HAP-1 (cell line): ENCODE measurements around the gene SERPINA7.

Experiments used
- DNase-seq, 2 experiments: peaks; one replicate each; pipeline ENCODE4 v3.0.0-alpha.2; 2016 to 2020; ENCODE audit warnings: low spot score in 2 of 2
- H3K27me3 ChIP-seq: fragments of 250-450 bp; sonication (Bioruptor Pico); 2 replicates; pipeline ENCODE4 v1.5.1; 2020; ENCODE audit warnings: low read depth, mild to moderate bottlenecking, moderate library complexity
- H3K36me3 ChIP-seq: fragments of 250-450 bp; sonication (Bioruptor Pico); replicated peaks from 2 replicates; pipeline ENCODE4 v1.5.1; 2020; ENCODE audit warnings: mild to moderate bottlenecking
- H3K4me1 ChIP-seq: fragments of 250-450 bp; sonication (Bioruptor Pico); 2 replicates; pipeline ENCODE4 v1.5.1; 2020; ENCODE audit warnings: mild to moderate bottlenecking
- H3K4me3 ChIP-seq: fragments of 250-450 bp; sonication (Bioruptor Pico); 2 replicates; pipeline ENCODE4 v1.5.1; 2020; ENCODE audit warnings: mild to moderate bottlenecking, moderate library complexity
- H3K9me3 ChIP-seq: fragments of 250-450 bp; sonication (Bioruptor Pico); 2 replicates; pipeline ENCODE4 v1.5.1; 2020; ENCODE audit warnings: mild to moderate bottlenecking, moderate library complexity
- in situ Hi-C: fragments of 300-500 bp; cut with MboI; formaldehyde crosslinking; loops from 3 replicates; pipeline ENCODE4 v1.14.3; 2020; ENCODE audit warnings: low sequenced_read_pairs, inconsistent platforms, mixed read lengths

The SERPINA7 gene

GRCh38 chrX:106038625-106039024 is at the start of gene SERPINA7:
Gene SERPINA7, minus strand, starts transcription at chrX:106038727. Its CDS starts 1,669 bp downstream, at chrX:106037058.
- DNase-seq = no peak
- in situ Hi-C loops = no loop called here
- no peak within 1 kb of the TSS for H3K4me3 ChIP-seq
- no peaks in the 10 kb centered on the region for H3K36me3 ChIP-seq
- no peaks in the 10 kb centered on the region for H3K9me3 ChIP-seq
- H3K27me3 ChIP-seq = no peaks in the 10 kb centered on the region
- H3K4me1 ChIP-seq = no peaks in the 10 kb centered on the region

DNA sequence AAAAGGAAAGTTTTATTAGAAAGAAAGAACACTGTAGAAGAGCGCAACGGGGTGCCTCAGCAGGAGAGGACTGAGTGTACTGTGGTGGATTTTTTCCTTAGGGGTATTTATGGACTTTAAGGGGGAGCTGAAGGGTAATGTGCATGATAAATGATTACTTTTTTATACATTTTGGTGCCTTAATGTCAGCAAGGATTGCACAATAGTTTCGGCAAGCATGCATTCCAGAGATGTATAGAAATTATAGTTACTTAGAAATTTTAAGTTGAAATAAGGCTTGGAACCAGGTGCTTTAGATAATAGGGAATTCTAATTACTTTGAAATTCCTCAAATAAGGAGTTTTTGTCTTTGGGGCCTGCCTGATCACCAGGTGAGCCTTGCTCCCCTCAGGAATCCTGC is 30.5 kb upstream of the SERPINA7 start:
- Histone ChIP-seq H3K4me1 (no peaks in the 10 kb centered on the region), H3K9me3 (no peaks in the 10 kb centered on the region), H3K4me3 (no peak overlapping the region), H3K36me3 (no peaks in the 10 kb centered on the region), H3K27me3 (no peaks in the 10 kb centered on the region)
- in situ Hi-C loops = no loop called here
- DNase-seq = no peak

DNA sequence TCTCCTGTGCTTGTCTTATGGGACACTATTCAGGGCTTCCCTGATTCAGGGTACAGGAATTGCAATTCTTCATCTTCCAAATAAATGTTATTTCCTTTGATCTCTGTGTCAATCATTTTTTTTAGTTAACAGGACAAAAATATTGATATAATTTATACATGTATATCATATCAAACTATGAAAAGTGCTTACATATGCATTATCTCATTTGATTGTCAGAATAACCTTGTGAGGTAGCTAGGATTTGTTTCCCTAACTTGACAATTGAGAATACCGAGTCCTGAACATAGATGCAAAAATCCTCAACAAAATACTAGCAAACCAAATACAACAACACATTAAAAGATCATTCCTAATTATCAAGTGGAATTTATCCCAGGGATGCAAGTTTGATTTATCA is 11.5 kb upstream of the SERPINA7 start:
- H3K9me3 ChIP-seq = no peaks in the 10 kb centered on the region; the same call in 1 of the 2 replicates
- no peaks in the 10 kb centered on the region; the same call in 1 of the 2 replicates for H3K36me3 ChIP-seq
- no peaks in the 10 kb centered on the region for H3K4me1 ChIP-seq
- DNase-seq = no peak
- no peak overlapping the region for H3K4me3 ChIP-seq
- in situ Hi-C loops = no loop called here
- H3K27me3 ChIP-seq = no peaks in the 10 kb centered on the region

DNA sequence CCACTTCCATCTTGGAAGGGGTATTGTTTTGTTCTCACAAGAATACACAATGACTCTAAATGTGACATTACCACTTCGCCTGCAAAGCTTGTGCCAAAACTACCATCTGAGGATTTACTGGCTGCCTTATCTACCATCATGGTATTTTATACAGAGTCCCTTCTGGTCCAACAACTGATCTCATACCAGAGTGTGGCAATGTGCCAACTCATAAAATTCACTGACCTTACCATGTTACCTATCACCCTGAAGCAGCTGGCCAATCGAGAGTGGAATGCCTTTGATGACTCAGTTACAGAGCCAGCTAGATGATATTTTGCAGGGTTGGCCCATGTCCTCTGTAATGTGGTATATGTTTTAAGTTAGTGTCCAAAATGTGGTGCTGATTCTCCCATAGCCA is 3.8 kb upstream of the SERPINA7 start:
- Histone ChIP-seq H3K9me3 (no peaks in the 10 kb centered on the region), H3K4me3 (no peak overlapping the region), H3K27me3 (no peaks in the 10 kb centered on the region), H3K36me3 (no peaks in the 10 kb centered on the region), H3K4me1 (no peaks in the 10 kb centered on the region)
- DNase-seq = no peak
- in situ Hi-C loops = no loop called here

- no peaks in the 10 kb centered on the region for H3K27me3 ChIP-seq
Measured at GRCh38 chrX:106040861-106041260, 2.3 kb upstream of the SERPINA7 start.

DNA sequence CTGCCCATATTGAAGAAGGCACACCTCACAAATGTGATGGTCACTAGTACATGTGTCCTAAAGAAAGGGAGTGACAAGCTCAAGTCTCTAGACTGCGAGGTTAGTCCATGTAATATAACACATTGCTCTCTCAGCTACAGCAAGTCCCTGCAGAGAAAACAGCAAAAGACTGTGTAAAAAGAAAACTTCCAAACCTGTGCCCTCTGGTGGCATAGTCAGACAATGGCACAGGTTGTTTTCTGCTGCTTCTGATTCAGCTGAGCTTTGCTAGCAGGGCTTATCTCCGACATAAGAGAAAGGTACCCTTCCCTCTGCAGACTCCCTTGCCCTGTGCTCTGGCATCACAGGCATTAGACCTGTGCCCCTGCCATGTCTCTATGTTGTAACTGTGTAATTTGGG is 1.4 kb upstream of the SERPINA7 start:
- H3K27me3 ChIP-seq = no peaks in the 10 kb centered on the region
- no peak for DNase-seq
- in situ Hi-C loops = no loop called here
- H3K4me1 ChIP-seq = no peaks in the 10 kb centered on the region
- H3K4me3 ChIP-seq = no peak overlapping the region
- H3K36me3 ChIP-seq = no peaks in the 10 kb centered on the region
- H3K9me3 ChIP-seq = no peaks in the 10 kb centered on the region

More at GRCh38 chrX:106040861-106041260, 2.3 kb upstream of the SERPINA7 start:
- no peak for DNase-seq
- Histone ChIP-seq H3K4me3 (no peak overlapping the region), H3K9me3 (no peaks in the 10 kb centered on the region), H3K36me3 (no peaks in the 10 kb centered on the region), H3K4me1 (no peaks in the 10 kb centered on the region)
- in situ Hi-C loops = no loop called here

DNA sequence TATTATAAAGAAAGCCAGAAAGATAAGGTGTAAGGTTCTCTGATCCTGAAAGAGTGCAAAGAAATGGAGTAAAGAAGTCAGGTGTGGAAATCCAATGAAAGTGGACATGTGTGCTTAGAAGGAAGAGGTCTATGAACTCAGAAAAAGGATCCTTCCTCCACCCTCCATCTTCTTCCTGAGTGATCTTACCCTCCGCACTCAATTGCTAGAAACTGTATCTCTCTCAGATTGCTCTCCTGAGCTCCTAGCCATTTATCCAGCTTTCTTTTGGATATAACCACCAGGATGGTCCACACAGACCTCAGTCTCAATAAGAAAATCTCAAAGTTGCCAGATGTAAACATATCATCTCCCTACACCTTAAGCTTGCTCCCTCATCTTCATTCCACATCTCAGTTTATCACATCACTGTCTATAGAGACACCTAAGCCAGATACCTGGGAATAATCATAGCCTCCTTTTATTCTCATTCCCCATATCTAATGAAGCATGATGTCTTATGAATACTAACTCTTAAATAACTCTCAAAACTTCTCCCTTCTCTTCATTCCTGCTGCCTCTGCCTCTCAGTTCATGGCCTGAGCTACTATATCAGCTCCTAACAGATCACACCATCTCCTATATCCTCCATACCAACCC is 573 bp downstream of the SERPINA7 start:
- no peaks in the 10 kb centered on the region for H3K4me1 ChIP-seq
- no peaks in the 10 kb centered on the region for H3K27me3 ChIP-seq
- H3K9me3 ChIP-seq = no peaks in the 10 kb centered on the region
- no peaks in the 10 kb centered on the region for H3K36me3 ChIP-seq
- DNase-seq = no peak
- H3K4me3 ChIP-seq = no peak overlapping the region
- in situ Hi-C loops = no loop called here

DNA sequence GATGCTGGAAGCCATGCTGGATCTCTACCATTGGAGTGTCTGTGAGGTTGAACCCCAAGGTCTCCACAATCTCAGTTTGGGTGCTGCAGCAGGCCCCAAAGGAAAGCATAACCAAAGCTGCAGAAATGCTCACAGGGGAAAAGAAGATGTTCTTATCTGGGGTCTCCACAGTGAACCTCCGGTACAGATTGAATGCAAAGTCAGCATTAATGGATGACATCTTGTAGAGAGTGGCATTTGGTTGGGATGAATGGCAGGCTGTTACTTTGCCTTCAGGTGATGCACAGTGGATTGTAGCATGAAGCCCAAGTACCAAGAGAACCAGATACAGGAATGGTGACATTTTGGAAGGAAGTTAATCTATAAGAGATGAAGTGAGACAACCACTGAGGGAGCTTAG is 1.8 kb downstream of the SERPINA7 start:
- no peaks in the 10 kb centered on the region for H3K36me3 ChIP-seq
- DNase-seq = no peak
- in situ Hi-C loops = no loop called here
- no peak overlapping the region for H3K4me3 ChIP-seq
- no peaks in the 10 kb centered on the region for H3K4me1 ChIP-seq
- H3K27me3 ChIP-seq = no peaks in the 10 kb centered on the region
- no peaks in the 10 kb centered on the region for H3K9me3 ChIP-seq

DNA sequence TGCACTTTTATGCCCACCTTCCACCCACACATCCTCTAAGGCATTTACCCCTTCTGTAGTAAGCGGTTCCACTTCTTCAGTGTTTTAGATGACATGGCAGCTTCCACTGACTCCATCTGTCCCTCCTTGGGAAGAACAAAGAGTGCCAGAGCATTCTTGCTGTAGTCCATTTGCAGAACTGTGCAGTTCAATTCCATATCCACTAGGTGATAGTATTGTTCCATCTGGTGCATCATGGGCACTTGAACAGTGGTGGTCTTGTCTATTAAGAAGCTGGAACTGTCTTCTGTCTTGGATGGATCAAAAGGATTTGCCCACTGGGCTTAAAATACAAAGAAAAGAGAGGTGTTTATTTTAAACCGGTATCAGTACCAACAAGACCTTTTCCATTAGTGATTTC is 3.5 kb downstream of the SERPINA7 start:
- Histone ChIP-seq H3K36me3 (no peaks in the 10 kb centered on the region), H3K4me3 (no peak overlapping the region), H3K27me3 (no peaks in the 10 kb centered on the region), H3K4me1 (no peaks in the 10 kb centered on the region), H3K9me3 (no peaks in the 10 kb centered on the region)
- in situ Hi-C loops = no loop called here
- no peak for DNase-seq

GRCh38 chrX:106023947-106024346 is 14.6 kb downstream of the SERPINA7 start:
- Histone ChIP-seq H3K27me3 (no peaks in the 10 kb centered on the region), H3K36me3 (no peaks in the 10 kb centered on the region), H3K4me1 (no peaks in the 10 kb centered on the region), H3K9me3 (no peaks in the 10 kb centered on the region), H3K4me3 (no peak overlapping the region)
- in situ Hi-C loops = no loop called here
- DNase-seq = no peak

DNA sequence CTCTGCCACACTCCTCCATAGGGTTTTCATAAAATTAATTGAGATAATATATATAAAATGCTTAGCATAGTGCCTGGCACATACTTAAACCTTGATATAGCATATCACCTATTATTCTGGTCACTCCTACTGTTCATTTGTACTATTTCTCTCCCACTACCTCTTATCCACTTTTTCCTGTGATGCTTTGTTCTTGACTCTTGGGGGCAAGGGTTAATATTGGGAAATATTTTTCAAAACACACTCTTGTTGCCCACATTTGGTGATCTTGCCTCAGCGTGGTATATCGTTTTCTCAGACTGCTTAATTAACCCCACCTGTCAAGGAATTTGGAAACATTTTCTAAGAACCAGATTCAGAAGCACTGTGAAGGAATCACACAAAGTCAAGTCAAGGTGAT is 16.3 kb downstream of the SERPINA7 start:
- Histone ChIP-seq H3K36me3 (no peaks in the 10 kb centered on the region), H3K9me3 (no peaks in the 10 kb centered on the region), H3K27me3 (no peaks in the 10 kb centered on the region), H3K4me1 (no peaks in the 10 kb centered on the region), H3K4me3 (no peak overlapping the region)
- DNase-seq = no peak
- in situ Hi-C loops = no loop called here

DNA sequence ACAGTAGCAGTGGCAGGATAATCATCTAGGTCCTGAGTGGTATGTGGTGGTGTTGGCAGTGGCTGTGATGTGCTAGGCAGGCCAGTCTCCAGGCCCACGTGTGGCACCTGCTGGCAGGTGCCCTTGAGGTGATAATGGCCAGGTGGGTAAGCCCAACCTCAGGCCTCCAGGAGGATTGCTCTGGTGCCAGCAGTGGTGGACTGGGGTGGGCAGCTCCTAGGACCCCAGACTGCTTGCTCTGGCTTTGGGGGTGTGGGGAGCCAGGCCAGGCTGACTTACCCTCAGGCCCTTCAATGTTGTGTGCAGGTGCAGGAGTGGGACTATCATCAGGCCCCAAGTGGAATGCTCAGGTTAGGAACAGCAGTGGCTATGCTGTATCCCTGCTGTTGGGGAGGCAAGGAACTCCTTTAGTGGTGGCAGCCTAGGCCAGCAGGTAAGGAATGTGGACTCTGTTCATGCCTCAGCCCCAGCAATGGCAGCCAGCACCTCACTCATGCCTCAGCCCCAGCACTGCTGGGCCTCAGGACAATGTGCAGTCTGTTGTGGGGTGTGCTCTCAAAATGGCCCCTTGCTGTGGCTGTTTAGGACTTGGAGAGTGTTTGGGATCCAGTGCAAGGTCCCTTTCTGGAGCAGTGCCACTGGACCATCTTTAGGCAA is 24.3 kb downstream of the SERPINA7 start:
- DNase-seq = no peak
- H3K4me1 ChIP-seq = no peaks in the 10 kb centered on the region
- no peaks in the 10 kb centered on the region for H3K9me3 ChIP-seq
- in situ Hi-C loops = no loop called here
- H3K27me3 ChIP-seq = no peaks in the 10 kb centered on the region
- no peak overlapping the region for H3K4me3 ChIP-seq
- H3K36me3 ChIP-seq = no peaks in the 10 kb centered on the region

GRCh38 chrX:106009145-106009544 is 29.4 kb downstream of the SERPINA7 start:
- H3K9me3 ChIP-seq = no peaks in the 10 kb centered on the region
- no peak for DNase-seq
- no peaks in the 10 kb centered on the region for H3K4me1 ChIP-seq
- H3K4me3 ChIP-seq = no peak overlapping the region
- in situ Hi-C loops = no loop called here
- no peaks in the 10 kb centered on the region for H3K27me3 ChIP-seq
- H3K36me3 ChIP-seq = no peaks in the 10 kb centered on the region

DNA sequence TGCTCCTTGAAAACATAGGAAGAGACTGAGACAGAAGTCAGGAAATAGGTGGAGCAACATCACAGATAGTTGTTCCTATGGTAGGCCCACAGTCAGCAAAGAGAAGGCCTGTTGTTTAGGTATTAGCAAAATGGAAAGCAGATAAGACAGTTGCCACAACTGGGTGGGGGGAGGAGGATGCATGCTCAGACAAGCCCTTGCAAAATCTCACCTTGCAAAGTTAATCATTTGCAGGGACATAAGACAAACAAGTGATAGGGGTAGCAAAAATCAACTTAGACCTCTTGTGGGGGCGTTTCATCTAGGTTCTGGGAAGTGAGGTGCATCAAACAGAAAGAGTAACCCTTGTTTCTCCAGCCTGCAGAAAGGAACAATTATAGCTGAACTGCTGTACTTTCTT is 30.7 kb downstream of the SERPINA7 start:
- no peak overlapping the region for H3K4me3 ChIP-seq
- H3K36me3 ChIP-seq = no peaks in the 10 kb centered on the region
- H3K9me3 ChIP-seq = no peaks in the 10 kb centered on the region
- no peaks in the 10 kb centered on the region for H3K27me3 ChIP-seq
- no peak for DNase-seq
- H3K4me1 ChIP-seq = no peaks in the 10 kb centered on the region
- in situ Hi-C loops = no loop called here

- H3K36me3 ChIP-seq = no peaks in the 10 kb centered on the region
- no peaks in the 10 kb centered on the region for H3K27me3 ChIP-seq
- H3K4me1 ChIP-seq = no peaks in the 10 kb centered on the region
- no peak overlapping the region for H3K4me3 ChIP-seq
- H3K9me3 ChIP-seq = no peaks in the 10 kb centered on the region
- no peak for DNase-seq
- in situ Hi-C loops = no loop called here
Measured at GRCh38 chrX:106005684-106006083, 32.8 kb downstream of the SERPINA7 start.
